Measurements from ENCODE around the gene COLEC12.

Gene COLEC12

DNA sequence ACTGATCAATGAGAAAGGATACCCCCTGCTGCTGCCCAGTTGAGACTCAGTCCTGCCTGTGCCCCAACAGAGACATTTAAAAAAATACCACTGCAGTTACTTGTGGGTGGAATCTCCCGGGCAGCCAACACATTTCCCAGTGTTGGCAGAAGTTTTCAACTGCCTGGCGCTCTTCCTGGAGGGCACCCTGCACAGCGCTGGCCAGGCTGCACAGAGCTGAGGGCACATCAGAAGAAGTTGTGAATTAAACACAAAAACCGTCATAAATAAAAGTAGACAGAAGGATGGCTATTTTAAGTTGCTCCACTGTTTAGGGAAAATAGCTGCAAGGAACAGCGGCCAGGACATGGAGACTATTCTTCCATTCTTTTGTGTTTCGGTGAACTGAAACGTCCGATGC is 122.4 kb downstream of the COLEC12 start:
- no peaks in the 10 kb centered on the region for H3K9me3 ChIP-seq (ENCODE audit: insufficient read depth, low read length)
- no peaks in the 10 kb centered on the region for H3K79me2 ChIP-seq (ENCODE audit: low read length)
- H3K4me1 ChIP-seq (ENCODE audit: low read length) = peaks cover 3% of the 10 kb centered on the region; the same call in 1 of the 2 replicates
- H2AFZ ChIP-seq (ENCODE audit: low read depth, low read length) = no peak overlapping the region
- no peaks in the 10 kb centered on the region for H3K36me3 ChIP-seq (replicated peaks; ENCODE audit: low read depth, low read length)
- no peak for TF ChIP-seq EZH2phosphoT487 (IDR thresholded peaks at IDR 0.05; ENCODE audit: low read depth)
- TF ChIP-seq, protein P1, sequence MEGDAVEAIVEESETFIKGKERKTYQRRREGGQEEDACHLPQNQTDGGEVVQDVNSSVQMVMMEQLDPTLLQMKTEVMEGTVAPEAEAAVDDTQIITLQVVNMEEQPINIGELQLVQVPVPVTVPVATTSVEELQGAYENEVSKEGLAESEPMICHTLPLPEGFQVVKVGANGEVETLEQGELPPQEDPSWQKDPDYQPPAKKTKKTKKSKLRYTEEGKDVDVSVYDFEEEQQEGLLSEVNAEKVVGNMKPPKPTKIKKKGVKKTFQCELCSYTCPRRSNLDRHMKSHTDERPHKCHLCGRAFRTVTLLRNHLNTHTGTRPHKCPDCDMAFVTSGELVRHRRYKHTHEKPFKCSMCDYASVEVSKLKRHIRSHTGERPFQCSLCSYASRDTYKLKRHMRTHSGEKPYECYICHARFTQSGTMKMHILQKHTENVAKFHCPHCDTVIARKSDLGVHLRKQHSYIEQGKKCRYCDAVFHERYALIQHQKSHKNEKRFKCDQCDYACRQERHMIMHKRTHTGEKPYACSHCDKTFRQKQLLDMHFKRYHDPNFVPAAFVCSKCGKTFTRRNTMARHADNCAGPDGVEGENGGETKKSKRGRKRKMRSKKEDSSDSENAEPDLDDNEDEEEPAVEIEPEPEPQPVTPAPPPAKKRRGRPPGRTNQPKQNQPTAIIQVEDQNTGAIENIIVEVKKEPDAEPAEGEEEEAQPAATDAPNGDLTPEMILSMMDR (IDR thresholded peaks at IDR 0.05; ENCODE audit: low read depth, low read length) = no peak
- no peaks in the 10 kb centered on the region; the same call in 1 of the 2 replicates for H3K27me3 ChIP-seq (ENCODE audit: low read depth, low read length)
- H4K20me1 ChIP-seq (ENCODE audit: insufficient read depth, low read length) = no peaks in the 10 kb centered on the region
- H3K4me2 ChIP-seq (ENCODE audit: low read length) = no peak overlapping the region
- no peak overlapping the region for H3K9ac ChIP-seq (ENCODE audit: low read length)
- no peak overlapping the region for H3K27ac ChIP-seq (ENCODE audit: low read length)
- H3K4me3 ChIP-seq (ENCODE audit: low read length) = no peak overlapping the region

DNA sequence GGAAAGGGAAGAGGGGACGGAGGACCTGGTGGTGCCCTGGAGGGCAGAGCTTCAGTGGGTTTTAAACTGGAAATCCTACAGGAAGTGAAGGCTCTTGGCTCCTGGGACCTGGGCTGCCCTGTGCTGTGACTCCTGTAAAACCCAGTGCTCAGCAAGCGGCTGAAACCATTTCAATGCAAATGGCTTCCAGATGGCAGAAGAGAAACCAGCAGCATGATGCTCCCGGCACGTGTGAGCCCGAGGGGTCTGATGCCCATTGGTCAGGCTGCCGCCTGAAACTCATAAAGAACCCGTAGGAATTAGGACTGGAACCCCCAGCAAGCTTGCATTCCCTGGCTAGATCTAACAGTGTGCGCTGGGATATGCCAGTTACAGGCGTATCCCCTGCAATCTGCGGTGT is 123.4 kb downstream of the COLEC12 start:
- no peaks in the 10 kb centered on the region; the same call in 1 of the 2 replicates for H3K27me3 ChIP-seq (ENCODE audit: low read depth, low read length)
- no peak overlapping the region for H3K4me2 ChIP-seq (ENCODE audit: low read length)
- H4K20me1 ChIP-seq (ENCODE audit: insufficient read depth, low read length) = no peaks in the 10 kb centered on the region
- H3K9me3 ChIP-seq (ENCODE audit: insufficient read depth, low read length) = no peaks in the 10 kb centered on the region
- H3K27ac ChIP-seq (ENCODE audit: low read length) = no peak overlapping the region
- H3K4me1 ChIP-seq (ENCODE audit: low read length) = peaks cover 3% of the 10 kb centered on the region; the same call in 1 of the 2 replicates
- no peak overlapping the region for H3K4me3 ChIP-seq (ENCODE audit: low read length)
- TF ChIP-seq, protein P1 (IDR thresholded peaks at IDR 0.05; ENCODE audit: low read depth, low read length) = no peak
- no peak for TF ChIP-seq EZH2phosphoT487 (IDR thresholded peaks at IDR 0.05; ENCODE audit: low read depth)
- no peak overlapping the region for H3K9ac ChIP-seq (ENCODE audit: low read length)
- no peaks in the 10 kb centered on the region for H3K79me2 ChIP-seq (ENCODE audit: low read length)
- H3K36me3 ChIP-seq (replicated peaks; ENCODE audit: low read depth, low read length) = no peaks in the 10 kb centered on the region
- no peak overlapping the region for H2AFZ ChIP-seq (ENCODE audit: low read depth, low read length)

DNA sequence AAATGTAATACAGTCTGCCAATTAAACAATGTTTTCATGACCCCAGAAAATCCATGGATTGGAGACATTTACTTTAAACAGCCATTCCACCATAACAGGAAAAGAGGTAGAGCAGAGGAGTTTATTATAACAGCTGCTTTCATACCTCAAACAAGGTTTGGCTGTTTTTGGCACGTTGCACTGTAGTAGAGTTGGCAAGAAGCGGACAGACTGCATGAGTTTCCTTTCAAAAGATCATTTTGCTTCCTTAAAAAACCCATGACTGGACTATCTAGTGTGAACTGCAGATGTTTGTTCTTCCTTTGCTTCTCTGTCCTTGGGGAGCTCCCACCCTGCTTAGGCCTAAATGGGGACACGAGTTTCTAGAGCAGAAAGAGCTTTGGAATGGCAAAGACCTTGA is 124.2 kb downstream of the COLEC12 start:
- Histone ChIP-seq H3K4me2 (ENCODE audit: low read length) (no peak overlapping the region), H3K27ac (ENCODE audit: low read length) (no peak overlapping the region), H3K4me3 (ENCODE audit: low read length) (no peak overlapping the region), H3K9me3 (ENCODE audit: insufficient read depth, low read length) (no peaks in the 10 kb centered on the region), H3K27me3 (ENCODE audit: low read depth, low read length) (no peaks in the 10 kb centered on the region), H3K4me1 (ENCODE audit: low read length) (peaks cover 6% of the 10 kb centered on the region; the same call in 1 of the 2 replicates), H2AFZ (ENCODE audit: low read depth, low read length) (no peak overlapping the region), H3K36me3 (replicated peaks; ENCODE audit: low read depth, low read length) (no peaks in the 10 kb centered on the region), H3K9ac (ENCODE audit: low read length) (no peak overlapping the region), H4K20me1 (ENCODE audit: insufficient read depth, low read length) (no peaks in the 10 kb centered on the region), H3K79me2 (ENCODE audit: low read length) (no peaks in the 10 kb centered on the region)
- TF ChIP-seq EZH2phosphoT487 (IDR thresholded peaks at IDR 0.05; ENCODE audit: low read depth) = no peak
- TF ChIP-seq, protein P1 (IDR thresholded peaks at IDR 0.05; ENCODE audit: low read depth, low read length) = no peak

DNA sequence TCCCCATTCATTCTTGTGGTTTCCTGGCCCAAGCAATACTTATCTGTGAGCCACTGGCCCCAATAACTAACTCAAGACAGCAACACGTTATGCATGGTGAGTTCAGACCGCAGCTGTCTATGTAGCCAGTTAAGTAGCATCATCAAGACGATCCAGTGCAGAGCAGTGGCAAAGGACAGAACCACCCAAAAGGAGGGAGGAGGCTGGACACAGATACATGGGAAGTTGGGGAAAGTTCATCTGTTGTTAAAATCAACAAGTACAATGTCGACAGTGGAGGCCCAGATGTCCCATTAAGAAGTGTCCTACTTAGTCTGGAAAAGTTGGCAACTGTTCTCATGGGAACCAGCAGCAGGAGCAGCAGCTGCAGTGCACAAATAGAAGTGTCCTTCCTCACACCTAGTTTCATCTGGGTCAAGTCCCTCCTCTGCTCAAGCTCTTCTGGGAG is 125.8 kb downstream of the COLEC12 start:
- Histone ChIP-seq H3K4me2 (ENCODE audit: low read length) (no peak overlapping the region), H2AFZ (ENCODE audit: low read depth, low read length) (no peak overlapping the region), H4K20me1 (ENCODE audit: insufficient read depth, low read length) (no peaks in the 10 kb centered on the region), H3K27me3 (ENCODE audit: low read depth, low read length) (no peaks in the 10 kb centered on the region), H3K9ac (ENCODE audit: low read length) (no peak overlapping the region), H3K4me1 (ENCODE audit: low read length) (peaks cover 13% of the 10 kb centered on the region), H3K4me3 (ENCODE audit: low read length) (no peak overlapping the region), H3K9me3 (ENCODE audit: insufficient read depth, low read length) (no peaks in the 10 kb centered on the region), H3K27ac (ENCODE audit: low read length) (no peak overlapping the region), H3K36me3 (replicated peaks; ENCODE audit: low read depth, low read length) (no peaks in the 10 kb centered on the region), H3K79me2 (ENCODE audit: low read length) (no peaks in the 10 kb centered on the region)
- no peak for TF ChIP-seq EZH2phosphoT487 (IDR thresholded peaks at IDR 0.05; ENCODE audit: low read depth)
- TF ChIP-seq, protein P1 (IDR thresholded peaks at IDR 0.05; ENCODE audit: low read depth, low read length) = no peak

Data from OCI-LY3 (cell line).